GM21381 (cell line): Measurements from ENCODE around the gene SRSF4.
"Not testable (repeated sequence)": the region's sequence is repeated elsewhere in the genome, so short reads cannot be mapped to it uniquely, and the experiment has no call there.

Experiments used
- ATAC-seq: cut with Tn5 transposase; IDR thresholded peaks from one replicate; pipeline ENCODE4 v1.9.1; 2021; ENCODE audit warnings: mild to moderate bottlenecking, moderate library complexity; ENCODE audit not compliant: unreplicated experiment

The SRSF4 gene

DNA sequence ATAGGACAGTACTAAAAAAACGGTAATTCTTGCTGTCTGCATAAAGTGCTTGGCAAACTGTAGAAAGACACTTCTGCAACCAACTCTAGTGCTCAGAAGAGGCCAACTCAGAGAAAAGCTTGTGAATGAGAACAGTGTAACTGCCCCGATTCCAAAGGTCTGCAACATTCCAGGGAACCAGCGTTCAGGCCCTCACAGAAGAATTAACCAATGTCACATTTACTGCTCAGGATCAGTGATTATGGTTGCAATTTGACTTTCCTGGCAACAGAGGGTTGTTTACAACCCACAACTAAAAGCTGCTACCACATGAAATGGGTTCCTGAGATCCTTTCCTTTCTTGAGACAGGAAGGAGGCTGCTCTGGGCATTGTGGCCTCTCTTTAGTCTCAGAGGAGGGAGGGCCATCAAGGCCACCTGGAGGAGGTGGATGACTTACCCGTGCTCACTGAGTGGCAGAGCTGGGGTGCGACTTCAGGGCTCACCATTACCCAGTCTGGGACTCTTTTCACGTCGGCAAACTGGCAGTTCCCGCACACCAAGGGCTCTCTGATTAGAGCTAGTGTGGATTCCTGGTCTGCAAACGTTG is 15.3 kb downstream of the SRSF4 start:
- no peak for ATAC-seq

DNA sequence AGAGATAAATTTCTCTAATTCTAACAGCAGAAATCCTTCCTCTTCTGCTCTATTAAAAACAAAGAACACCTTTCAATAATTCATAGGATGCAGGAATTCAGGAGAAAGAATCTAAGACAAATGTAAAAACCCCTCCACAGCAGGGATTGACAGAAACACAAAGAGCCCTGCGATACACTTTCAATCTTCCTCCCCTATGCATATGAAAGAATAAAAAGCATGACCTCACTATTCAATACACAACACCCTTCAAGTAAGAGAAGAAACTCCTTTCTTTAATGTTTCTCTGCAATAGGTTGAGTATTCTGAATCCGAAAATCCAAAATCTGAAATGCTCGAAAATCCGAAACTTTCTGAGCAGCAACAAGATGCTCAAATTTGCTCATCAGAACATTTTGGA is 17.1 kb downstream of the SRSF4 start:
- no peak for ATAC-seq

DNA sequence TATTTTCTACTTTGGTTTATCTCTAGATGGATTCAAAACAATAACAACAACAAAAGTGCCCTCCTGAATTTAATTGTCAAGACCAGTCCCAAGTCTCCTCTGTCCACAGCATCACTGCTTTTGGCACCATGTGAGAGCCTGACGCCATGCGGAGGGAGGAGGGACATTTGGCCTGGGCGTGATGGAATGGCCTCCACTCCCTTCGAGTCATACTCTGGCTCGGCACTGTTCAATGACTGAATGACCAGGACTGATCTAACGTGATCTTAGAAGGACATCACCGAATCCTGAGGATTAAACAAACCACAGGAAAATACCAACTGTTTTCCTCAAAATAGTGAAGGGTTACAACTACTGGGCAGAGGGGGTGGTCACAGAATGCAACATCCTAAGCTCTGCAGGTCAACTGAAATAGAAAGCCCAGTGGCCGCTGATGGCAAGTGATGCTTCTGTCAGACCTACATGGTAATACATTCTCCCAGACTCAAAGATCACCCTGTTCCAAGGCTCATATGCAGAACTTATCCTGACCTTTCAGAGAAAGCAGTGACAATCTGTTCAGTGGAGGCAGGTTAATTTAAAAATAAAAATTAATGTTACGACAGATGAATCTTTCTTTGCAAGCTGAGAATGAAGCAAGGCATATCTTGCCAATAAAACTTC is 19.1 kb downstream of the SRSF4 start:
- ATAC-seq, result no peak

DNA sequence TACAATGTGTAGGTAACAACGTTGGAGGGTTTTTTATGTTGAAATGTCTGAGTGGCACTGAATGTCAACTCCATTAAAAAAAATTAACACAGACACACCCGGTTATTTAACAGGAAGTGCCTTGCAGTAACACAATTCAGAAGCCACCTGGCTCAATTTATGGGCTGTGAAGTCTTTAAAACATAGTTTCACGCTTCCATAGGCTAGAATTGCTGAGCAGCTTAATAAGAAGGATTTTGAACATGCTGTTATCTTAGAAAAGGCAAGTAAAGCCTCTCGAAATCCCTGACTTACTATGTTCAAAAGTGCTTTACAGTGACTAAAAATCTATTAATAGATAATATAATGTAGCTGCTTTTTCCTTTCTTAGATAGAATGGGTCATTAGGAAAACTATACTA is 19.7 kb downstream of the SRSF4 start:
- ATAC-seq, result no peak

DNA sequence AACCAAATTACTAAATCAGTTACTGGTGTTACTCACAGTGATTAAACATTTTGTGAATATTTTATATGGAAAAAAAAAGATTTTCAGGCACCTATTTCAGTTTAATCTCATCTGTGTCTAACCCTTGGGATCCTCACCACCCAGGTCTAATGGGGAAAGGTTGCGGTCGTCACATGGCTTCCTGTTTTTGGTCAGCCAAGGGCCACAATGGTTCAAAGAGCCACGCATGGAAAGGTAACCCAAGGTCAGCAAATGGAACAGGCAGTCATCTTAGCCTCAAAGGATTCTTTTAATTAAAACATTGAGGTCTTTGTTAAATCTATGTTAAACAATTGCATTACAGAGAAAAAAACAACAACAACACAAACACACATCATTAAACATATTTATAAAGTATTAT is 21.9 kb downstream of the SRSF4 start:
- no peak for ATAC-seq

DNA sequence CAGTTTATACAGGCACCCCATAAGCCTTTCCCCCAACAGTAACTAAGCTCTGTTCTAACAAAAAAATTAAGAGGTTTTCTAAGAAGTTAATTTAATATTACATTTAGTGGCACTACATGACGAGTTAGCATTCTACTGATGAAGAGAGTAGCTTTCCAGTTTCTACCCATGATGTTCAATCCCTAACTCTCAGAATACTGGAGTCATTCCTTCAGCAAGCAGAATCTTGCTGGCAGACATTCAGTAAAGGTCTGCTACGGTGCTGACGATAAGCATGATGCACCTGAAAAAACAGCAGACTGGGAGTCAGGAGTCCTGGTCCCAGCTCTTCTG is 24.5 kb downstream of the SRSF4 start:
- no peak for ATAC-seq

DNA sequence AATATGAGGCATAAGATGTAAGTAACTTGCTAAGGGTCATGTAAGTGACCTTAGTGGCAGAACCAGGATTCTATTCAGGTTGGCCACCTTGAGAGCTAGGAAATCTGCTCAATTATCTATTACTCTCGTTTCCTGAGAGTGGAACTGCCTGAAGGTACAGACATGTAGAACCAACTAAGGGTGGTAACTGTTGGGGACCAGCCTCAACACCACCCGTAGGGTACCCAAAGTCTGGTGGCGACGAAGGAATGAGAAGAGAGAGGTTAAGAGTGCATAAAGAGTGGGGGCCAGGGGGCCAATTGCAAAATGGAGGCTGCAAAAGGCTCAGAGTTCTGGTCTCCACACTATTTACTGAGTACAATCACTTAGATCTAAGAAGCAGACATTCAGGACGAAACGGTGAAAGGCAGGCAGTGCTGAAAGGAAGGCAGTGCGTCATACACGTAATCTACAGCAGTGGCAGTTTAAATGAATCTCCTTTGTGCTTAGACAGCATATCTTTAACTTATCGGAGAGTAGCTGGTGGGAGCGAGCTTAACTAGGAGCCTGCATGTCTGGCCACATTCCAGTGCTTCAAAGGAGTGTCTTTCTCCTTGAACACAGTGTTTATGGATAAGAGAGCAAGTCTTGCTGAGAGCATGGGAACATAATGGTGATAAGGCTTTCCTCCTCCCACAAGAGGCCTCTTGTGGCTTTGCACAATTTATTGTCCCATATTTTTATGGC is 25.0 kb downstream of the SRSF4 start:
- no peak for ATAC-seq

DNA sequence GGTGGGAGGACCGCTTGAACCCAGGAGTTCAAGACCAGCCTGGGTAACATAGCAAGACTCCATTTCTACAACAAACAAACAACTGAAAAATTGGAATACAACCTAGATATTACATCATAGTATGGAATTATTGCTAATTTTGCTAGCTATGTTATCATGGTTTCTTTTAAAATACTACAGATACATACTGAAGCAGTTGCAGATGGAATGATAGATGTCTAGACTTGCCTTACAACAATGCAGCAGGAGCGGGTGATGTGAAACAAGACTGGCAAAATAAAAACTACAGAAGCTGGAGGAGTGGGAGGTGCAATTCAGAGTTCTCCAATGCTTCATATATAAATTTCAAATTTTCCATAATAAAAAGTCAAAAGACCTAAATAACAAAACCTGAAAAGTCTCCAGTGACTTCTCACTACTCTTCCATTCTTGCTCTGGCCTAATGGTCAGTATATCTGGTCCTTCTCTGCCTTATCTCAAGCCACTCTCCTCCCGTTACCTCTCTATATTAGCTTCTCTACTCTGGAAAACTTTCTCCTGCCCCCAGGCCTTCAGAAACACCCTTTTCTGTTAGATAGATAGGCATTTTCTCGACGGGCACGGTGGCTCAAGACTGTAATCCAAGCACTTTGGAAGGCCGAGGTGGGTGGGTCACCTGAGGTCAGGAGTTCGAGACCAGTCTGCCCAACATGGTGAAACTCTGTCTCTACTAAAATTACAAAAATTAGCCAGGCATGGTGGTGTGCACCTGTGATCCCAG is 29.5 kb downstream of the SRSF4 start:
- no peak for ATAC-seq

DNA sequence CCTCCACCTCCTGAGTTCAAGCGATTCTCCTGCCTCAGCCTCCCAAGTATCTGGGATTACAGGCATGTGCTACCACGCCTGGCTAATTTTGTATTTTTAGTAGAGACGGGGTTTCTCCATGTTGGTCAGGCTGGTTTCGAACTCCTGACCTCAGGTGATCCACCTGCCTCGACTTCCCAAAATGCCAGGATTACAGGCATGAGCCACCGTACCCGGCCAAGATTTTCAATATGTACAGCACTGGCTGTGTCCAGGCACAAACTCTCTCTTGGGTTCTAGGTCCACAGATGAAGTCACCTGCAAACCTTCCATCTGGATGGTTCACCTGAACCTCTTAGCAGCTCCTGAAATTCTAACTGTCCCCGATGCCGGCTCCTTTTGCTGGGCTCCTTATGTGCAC is 31.4 kb downstream of the SRSF4 start:
- ATAC-seq, result not testable (repeated sequence)

DNA sequence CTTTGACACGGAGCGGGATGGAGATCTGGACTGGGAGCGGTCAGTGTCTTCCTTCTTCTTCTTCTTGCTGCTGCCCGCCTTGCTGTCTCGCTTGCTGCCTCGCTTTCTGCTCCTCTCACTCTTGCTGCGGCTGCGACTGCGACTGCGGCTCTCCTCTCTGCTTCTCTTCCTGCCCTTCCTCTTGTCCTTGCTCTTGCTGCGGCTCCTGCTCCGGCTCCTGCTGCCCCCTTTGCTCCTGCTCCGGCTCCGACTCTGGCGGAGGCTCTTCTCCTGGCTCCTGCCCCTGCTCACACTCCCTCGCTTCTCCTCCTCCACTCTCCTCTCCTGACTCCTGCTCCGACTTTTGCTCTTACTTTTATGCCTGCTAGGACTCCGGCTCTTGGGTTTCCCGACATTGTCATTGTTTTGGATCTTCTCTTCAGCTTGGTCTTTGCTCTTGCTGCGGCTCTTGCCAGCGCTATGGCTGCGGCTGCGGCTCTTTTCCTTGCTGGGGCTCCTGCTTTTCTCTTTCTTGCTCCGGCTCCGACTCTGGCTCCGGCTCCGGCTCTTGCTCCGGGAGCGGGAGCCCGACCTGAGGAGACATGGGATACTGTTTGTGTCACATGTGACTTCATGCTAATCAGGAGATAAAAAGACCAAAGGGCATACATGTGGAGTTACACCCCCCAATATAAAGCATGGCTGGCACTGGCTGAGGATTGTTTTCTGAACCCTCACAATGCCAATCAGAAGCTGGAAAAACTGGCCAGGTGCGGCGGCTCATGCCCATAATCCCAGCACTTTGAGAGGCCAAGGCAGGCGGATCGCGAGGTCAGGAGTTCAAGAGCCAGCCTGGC is 32.8 kb downstream of the SRSF4 start:
- ATAC-seq, result no peak

DNA sequence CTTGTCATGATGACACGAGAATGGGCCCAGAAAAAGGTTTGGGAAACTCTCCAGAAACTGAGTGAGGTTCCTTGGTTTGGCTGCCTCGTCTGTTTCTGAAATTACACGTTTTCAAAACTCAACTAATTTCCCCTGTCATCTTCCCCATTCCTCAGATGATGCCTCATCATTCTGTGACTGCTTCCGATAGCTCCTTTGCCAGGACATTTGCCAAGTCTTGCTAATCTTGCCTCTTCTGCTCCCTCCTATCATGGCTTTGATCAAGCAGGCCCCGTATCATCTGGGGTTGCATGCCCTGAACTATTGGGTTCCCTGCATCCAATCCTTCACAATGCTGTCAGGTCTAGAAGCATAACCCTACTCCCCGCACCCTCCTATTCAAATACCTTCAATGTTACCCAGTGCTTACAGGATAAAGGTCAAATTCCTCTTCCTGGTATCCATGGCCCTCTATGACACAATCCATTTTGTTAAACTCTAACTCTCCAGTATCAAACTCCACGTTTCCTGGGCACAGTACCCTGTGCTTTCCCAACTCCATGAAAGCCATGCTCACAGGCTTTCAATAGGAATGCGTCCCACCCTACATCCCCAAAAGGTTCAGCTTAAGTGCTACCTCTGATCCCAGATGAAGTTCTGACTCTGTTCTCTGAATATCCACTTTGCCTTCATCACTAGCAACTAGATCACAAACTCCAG is 35.8 kb downstream of the SRSF4 start:
- ATAC-seq, result no peak

DNA sequence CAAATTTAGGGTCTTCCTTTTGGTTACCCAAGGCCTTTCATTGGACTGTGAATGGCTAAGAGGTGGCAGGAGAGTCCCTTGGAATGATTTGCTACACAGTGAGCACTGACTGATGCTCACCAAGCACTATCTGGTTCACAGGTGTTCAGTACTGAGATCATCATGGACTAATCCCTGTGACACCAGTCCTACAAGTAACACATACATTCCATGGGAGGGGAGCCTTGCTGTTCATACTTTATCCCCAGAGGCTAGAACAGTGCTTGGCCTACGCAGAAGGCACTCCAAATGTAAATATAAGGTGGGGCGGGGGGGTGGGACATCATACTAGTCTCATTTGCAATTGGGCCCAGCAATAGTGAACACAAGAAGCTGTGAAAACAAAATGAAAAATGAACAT is 37.5 kb downstream of the SRSF4 start:
- no peak for ATAC-seq

DNA sequence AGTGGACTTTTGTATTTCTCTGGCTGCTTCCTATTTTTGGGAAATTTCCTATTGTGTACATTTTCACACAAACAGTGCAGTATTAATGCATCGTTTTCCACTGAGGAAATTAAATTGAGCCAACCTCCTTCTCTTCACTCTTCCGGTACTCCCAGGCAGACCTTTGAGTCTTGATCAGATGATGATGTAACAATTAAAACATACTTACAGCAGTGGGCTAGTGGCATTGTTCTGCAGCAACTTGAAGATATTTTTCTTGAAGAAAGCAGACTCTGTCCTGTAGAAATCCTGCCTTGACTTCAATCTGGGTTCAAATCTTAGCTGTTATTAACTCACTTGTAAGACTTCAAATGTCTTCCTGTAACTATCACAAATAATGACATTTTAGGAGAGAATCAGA is 39.0 kb downstream of the SRSF4 start:
- ATAC-seq, result no peak

DNA sequence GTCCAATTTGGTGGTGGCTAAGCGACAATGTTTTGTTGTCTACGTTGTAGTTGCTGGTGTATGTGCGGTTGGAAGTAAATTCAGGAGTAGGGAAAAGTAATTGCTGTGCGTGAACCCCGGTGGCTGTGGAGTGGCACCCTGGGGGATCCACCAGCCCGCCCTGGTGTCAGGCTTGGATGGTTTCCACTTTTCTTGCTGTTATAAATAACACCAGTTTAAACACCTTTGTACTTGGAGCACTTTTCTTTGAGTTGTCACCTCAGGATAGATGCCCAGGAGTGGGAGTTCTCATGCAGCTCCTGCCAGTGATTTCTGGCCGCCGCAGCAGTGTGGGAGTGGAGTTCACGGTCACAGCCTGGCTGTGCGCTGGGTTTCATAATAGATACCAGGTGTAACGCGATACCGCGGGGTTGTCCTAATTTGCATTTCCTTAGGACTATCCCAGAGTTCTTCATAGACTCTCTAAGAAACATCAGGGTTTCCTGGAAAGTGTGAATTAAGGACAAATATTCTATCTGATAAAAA is 45.2 kb downstream of the SRSF4 start:
- no peak for ATAC-seq

DNA sequence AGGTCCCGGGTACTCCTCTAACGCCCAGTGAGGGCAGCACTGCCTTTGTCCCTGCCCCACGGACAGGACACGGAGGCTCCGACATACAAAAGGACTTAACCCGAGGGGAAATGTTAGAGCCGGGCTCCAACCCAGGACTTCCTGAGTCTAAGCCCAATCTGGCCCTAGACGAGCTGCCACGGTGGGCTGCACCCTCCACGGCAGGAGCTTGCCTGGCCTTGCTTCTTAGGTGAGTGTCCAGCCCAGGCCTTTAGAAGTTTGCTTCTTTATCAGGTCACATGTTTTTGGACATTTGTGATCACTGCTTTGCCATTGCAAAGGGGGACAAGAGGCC is 47.0 kb downstream of the SRSF4 start:
- no peak for ATAC-seq

DNA sequence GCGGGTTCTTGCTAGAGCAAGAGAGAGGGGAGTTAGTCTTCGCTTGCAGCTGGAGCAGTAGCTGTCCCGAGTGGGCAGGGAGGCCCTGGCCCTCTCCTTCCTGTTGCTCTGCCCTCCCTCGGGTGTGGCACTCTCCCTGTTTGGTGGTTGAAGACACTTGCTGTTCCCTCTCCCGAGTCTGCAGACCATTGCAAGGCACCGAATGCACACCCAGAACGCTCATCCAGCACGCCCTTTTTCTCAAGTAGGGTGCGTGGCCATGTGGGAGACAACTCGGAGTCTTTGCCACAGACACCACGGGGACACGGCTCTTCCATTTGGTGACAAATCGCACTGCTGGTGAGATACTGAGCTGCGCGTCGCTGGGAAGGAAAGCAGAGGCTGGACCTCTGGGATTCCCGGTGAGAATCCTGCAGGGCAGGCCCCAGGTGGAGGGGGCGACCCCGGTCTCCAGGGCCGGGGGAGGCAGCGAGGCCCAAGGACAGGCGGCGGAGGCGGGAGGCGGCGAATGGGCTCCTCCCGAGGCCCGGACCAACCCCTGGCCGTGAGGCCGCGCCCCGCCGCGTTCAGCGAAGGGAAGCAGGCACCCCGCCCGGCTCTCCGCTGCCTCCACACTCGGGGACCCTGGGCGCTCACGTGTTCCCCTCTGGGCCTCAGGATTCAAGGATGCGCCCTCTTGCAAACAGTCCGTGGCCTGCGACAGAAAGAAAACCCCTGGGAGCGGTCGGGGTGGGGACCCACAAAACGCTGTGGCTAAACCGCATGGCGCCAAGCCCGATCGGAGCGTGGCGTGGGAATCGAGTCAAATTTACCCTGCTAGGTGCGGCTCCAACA is 47.6 kb downstream of the SRSF4 start:
- ATAC-seq, result no peak

DNA sequence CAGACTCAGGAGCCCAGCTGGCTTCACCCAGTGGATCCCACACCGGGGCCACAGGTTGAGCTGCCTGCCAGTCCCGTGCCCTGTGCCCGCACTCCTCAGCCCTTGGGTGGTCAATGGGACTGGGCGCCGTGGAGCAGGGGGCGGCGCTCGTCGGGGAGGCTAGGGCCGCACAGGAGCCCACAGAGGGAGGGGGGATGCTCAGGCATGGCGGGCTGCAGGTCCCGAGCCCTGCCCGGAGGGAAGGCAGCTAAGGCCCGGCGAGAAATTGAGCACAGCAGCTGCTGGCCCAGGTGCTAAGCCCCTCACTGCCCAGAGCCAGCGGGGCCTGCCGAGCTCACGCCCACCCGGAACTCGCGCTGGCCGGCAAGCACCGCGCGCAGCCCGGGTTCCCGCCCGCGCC is 50.6 kb downstream of the SRSF4 start:
- not testable (repeated sequence) for ATAC-seq

DNA sequence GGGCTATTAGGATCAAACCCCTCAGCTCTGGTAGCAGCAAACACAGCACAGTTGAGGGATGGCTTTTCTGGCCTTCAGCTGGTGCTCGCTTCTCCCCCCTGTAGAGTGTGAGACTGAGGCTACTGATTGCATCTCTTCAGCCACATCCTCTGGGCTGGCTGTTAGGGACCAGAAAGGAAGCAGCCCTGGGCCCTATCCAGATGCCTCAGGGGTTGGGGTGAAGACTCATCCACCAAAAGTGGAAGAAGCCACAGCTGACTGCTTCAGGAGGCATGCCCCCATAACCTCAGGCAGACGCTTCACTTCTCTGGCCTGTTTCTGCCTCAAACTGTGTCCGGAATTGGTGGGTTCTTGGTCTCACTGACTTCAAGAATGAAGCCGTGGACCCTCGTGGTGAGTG is 51.8 kb downstream of the SRSF4 start:
- no peak for ATAC-seq

DNA sequence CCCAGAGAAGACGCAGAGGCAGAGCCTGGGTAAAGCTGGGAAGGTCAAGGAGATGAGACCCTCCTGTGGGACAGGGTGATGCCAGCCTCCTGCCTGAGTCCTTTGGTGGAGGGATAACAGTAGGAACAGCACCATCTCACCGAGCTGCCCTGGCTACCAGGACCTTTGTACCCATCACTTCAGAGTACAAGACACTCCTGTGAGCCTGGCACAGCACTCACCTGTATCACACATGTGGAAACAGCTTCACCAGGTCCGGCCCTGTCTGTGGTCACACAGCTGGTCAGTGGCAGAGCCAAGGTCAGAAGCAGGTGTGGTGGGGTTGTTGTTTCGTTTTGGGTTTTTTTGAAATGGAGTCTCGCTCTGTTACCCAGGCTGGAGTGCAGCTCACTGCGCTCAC is 53.0 kb downstream of the SRSF4 start:
- no peak for ATAC-seq
